ENCODE data around the gene CKAP4.

CKAP4 gene

DNA sequence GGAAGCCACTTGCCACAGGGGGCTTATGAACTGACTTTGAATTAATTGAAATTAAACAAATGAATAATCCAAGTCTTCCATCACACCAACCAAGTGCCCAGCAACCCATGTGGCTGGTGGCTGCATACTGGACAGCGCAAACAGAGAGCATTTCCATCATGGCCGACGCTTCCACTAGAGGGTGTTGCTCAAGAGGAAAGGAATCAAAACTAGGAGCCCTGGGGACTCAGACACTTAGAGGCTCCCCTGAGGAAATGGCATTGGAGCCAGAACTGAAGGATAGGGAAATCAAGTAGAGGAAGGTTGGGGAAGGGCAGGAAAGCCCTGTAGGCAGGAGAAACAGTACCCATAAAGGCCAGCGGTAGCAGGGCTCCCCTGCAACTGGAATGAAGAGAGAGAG, 58.5 kb downstream of the CKAP4 start:
- Histone ChIP-seq H3K9ac (ENCODE audit: low read depth, low read length) (no peak overlapping the region), H3K27me3 (ENCODE audit: insufficient read depth, low read length) (no peaks in the 10 kb centered on the region), H3K4me1 (ENCODE audit: insufficient read depth, low read length) (peaks cover 8% of the 10 kb centered on the region; the same call in 1 of the 2 replicates), H3K27ac (ENCODE audit: low read length) (no peak overlapping the region), H3K9me3 (ENCODE audit: insufficient read depth, low read depth, low read length) (no peaks in the 10 kb centered on the region), H3K36me3 (ENCODE audit: insufficient read depth, low read depth, low read length) (no peaks in the 10 kb centered on the region), H3K4me3 (ENCODE audit: low read length) (no peak overlapping the region)

DNA sequence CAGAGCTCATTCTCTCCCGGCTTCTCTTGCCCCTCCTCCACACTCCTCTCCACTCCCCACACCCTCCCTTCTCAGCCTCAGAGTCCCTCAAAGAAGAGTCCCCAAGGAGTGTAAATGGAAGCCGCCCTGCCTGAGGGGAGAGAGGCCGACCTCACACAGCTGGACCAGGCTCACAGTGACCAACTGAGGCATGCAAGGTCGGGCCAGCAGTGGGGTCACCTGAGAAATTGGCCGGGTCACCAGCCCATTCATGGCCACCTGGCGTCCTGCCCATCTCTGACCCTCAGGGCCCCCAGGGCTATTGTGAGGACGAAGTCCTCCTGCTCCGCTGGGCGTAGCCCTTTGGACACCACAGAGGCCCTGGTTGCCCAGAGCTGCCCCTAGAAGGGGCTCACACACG, 59.6 kb downstream of the CKAP4 start:
- Histone ChIP-seq H3K36me3 (ENCODE audit: insufficient read depth, low read depth, low read length) (no peaks in the 10 kb centered on the region), H3K9me3 (ENCODE audit: insufficient read depth, low read depth, low read length) (no peaks in the 10 kb centered on the region), H3K9ac (ENCODE audit: low read depth, low read length) (no peak overlapping the region), H3K4me3 (ENCODE audit: low read length) (no peak overlapping the region), H3K4me1 (ENCODE audit: insufficient read depth, low read length) (peaks cover 8% of the 10 kb centered on the region; the same call in 1 of the 2 replicates), H3K27me3 (ENCODE audit: insufficient read depth, low read length) (no peaks in the 10 kb centered on the region), H3K27ac (ENCODE audit: low read length) (no peak overlapping the region)

Measured in iPS-20b (cell line).